H54 (cell line): ENCODE measurements around the gene IGF2BP2.
A peak's percentile ranks its signal among the peaks of the same experiment; 100 is the strongest.

Source experiments
- DNase-seq: peaks from one replicate; pipeline ENCODE4 v3.0.0; 2011; ENCODE audit warnings: low spot score, mixed read lengths; ENCODE audit not compliant: insufficient read length
- FAIRE-seq: peaks from 3 replicates; lab custom pipeline; 2011; peaks lifted over from hg19 to GRCh38; lab: Jason Lieb, UNC
- POLR2A ChIP-seq: IDR thresholded peaks from 2 replicates; pipeline ENCODE4 v1.6.1; 2011; ENCODE audit warnings: low read depth, mild to moderate bottlenecking, low read length

The IGF2BP2 gene

DNA sequence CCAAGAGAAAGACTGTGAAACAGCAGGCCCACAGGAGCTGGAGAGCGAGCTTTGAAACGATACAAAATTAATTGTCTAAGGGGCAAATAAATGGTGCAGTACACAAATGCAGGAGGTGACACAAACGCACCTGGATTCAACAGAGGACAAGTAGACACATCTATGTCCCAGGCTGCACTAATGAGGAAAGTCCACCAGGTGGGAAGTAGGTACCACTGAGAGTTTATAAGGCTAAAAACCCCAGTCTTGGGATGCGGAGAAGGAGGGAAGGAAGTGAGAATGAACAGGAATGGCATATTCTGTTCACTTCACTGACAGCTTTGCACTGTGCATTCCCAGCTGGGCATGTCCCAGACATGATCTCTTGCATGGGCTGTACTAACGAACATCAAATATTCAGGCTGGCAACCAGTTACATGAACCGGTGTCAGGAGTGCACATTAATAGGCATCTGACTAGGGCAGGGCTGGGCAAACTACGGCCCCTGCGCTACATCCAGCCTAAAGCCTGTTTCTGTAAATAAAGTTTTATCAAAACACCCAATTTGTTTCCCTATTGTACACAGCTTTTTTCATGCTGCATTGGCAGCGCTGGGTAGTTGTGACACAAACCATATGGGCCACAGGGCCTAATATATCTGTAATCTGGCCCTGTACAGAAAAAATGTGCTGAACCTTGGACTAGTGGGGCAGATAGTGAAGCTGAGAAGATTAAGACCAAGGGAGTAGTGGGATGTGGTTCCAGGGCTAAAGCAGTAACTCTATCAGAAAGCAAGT lies 107.0 kb downstream of the IGF2BP2 start:
- no peak for FAIRE-seq
- TF ChIP-seq POLR2A: no peak
- no peak for DNase-seq

- no peak for TF ChIP-seq POLR2A
- DNase-seq (no peak), FAIRE-seq (no peak)
Observed at GRCh38 chr3:185717121-185717520, 107.7 kb downstream of the IGF2BP2 start.

DNA sequence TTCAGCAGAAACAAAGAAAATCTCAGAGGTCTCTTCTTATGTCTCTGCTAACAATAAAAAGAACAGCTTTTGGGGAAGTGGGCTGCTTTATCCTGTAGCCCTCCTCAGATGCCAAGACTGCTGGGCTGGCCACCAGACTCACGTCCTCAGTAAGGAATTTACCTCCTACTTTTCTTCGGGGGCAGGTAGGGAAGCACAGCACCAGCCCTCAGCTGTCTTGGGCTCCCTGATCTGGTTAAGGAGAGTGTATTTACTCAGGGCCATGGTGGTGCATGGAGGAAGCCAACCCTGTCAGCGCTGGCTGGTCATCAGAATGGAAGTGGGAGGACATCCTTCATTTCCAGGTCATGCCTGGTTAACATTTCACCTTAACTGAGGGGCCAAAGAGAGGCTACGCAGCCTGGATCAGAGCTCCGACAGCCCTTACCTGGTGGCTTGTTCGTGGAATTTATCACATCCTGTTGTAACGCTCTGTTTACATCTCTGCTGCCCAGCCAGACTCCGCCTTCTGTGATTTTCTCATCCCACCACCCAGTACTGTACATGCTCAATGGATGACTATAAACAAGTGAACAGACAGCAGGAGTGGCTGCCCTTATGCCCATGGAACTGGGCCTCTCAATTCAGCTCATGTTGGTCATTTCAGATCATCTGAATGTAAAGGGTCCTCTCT lies 108.3 kb downstream of the IGF2BP2 start:
- FAIRE-seq (no peak), DNase-seq (no peak)
- TF ChIP-seq POLR2A: no peak

DNA sequence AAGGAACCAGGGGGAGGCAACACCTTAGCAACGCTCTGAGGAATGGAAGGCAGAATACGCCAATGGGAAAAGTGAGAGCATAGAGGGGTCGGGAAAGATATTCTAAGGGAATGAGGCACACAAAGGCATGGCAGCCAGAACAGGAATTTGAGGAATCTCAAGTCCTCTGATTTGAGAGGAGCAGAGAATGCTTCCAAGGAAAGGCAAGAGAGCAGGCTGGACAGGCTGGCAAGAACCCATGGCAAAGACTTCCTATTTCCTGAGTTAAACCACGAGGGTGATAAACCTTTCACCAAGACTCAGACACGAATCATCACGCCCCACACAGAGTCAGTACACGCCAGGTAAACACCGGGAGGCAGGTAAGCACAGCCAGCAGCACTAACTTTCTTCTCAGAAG lies 109.8 kb downstream of the IGF2BP2 start:
- DNase-seq (peak; percentile 53), FAIRE-seq (peak; percentile 95)
- TF ChIP-seq POLR2A: no peak

GRCh38 chr3:185714085-185714484 lies 110.8 kb downstream of the IGF2BP2 start:
- no peak for DNase-seq
- no peak for TF ChIP-seq POLR2A
- no peak for FAIRE-seq

DNA sequence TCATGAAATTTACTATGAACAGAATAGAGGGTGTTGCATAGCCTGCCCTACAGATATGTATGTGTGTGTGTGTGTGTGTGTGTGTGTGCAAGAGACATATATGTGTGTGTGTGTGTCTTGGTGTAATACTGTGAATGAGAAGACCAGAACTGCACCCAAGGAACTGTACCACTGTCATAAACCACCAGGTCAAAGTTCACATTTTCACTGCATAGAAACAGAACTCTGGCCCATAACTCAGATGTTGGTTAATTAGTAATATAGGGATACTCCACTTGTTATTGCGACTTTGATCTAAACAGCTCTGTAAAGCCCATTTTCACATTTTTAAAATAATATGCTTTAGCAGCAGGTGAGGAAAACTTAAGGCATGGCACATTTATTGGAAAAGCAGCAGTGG lies 111.8 kb downstream of the IGF2BP2 start:
- DNase-seq (no peak), FAIRE-seq (no peak)
- TF ChIP-seq POLR2A: no peak

GRCh38 chr3:185712337-185712736 lies 112.5 kb downstream of the IGF2BP2 start:
- no peak for TF ChIP-seq POLR2A
- FAIRE-seq: peak; percentile 89
- DNase-seq: no peak

DNA sequence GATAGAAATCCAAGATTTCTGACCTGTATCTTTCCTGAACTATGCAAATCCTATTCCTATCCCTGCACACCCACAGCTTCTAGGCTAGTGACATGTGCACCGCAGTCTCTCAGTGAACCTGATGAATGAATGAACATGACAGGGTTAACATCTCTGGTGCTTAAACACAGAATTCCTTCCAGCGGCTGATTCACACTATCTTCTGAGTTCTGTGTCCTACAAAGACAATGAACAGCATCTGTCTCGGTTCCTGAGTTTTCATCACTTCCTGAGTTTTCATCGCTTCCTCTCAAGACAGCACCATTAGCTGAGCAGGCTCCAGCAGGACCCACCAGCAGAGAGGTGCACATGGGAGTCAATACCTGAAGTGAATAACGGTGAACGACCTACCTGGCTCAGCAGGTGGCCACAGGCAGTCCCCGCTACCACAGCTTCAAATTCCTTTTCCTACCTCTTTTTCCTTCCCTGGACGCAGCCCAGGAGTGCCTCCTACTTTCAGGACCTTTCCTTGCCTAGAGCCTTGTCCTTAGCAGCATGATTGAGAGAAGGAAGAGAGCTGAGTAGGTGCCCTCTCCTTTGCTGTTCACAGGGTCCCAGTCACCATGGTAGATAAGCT lies 113.5 kb downstream of the IGF2BP2 start:
- no peak for TF ChIP-seq POLR2A
- FAIRE-seq (peak; percentile 82), DNase-seq (no peak)

- TF ChIP-seq POLR2A: no peak
- FAIRE-seq (no peak), DNase-seq (no peak)
Observed at GRCh38 chr3:185709251-185709955, 115.4 kb downstream of the IGF2BP2 start.

DNA sequence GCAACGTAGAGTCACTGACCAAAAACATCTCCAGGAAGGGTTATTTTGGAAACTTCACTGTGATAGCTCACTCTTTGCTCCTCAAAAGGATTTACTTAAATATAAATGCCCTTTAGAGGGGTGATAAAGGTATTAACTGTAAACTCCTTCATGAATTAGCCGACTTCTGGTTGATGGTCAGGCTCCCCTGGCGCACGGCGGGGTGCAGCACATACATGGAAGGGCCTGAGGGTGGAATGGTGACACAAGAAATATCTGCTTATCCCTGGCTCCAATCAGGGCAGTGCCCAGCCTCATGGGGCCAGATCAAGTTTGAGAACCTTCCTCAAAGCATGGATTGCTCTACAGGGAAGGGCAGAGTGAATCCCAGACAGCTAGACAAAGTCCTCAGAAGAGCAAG lies 116.5 kb downstream of the IGF2BP2 start:
- FAIRE-seq: no peak
- no peak for DNase-seq
- TF ChIP-seq POLR2A: no peak

- no peak for TF ChIP-seq POLR2A
- no peak for DNase-seq
- FAIRE-seq: no peak
Observed at GRCh38 chr3:185705498-185705897, 119.3 kb downstream of the IGF2BP2 start.

DNA sequence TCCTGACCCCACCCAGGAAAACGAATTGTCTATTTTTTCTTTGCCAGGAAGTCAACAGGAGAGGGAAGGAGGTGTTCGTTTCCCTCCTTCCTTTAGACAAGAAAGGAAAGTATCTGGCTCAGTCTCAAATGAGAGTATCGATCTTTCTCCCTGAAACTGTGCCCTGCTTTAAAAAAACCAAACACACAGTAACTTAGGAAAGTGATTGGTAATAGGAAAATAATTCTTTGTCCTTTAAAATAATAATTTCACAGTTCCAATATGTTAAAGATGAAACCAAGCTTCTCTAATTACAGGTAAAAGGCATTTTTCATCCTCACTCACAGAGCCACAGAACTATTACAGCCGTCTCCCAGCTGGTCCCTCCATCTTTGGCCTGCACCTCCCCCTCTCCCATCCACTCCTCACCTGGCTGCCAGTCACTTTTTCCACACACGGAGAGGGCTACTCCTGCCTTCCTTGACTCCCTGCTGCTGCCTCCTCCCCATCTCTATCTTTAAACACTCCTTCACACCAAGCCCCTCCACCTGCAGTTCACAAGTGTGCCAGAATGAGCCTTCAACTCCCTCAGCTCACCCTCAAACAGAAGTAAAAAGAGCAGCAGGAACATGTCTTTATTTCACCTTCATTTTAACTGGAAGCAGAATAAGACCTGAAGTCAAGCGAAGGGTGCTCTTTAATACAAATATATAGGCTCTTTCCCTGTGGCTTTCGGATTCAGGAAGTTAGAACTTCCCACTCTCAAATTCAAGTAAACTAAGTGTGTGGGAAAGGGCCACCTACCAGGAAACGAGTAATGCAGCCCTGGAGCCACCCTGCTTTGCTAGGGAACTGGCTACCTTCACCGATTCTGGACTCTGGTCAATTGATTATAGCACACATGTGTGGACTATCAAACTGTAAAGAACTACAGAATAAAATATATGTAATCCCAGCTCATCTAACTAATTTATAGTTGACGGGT lies 122.3 kb downstream of the IGF2BP2 start:
- no peak for TF ChIP-seq POLR2A
- DNase-seq (no peak), FAIRE-seq (peak; percentile 91)
